G401.6 (cell line): ENCODE data around the gene SPTLC2.
"Not testable (repeated sequence)": the region's sequence is repeated elsewhere in the genome, so short reads cannot be mapped to it uniquely, and the experiment has no call there.

Source experiments
- FAIRE-seq: peaks from 2 replicates; lab custom pipeline; 2012; peaks lifted over from hg19 to GRCh38; lab: Jason Lieb, UNC

SPTLC2 gene

GRCh38 chr14:77616454-77617229, at the start of gene SPTLC2:
TSS of gene SPTLC2 (minus strand) at chr14:77616637. CDS start at chr14:77616579, 58 bp downstream.
- peak; percentile 99 for FAIRE-seq

- no peak for FAIRE-seq
These were observed 46.9 kb upstream of the SPTLC2 start for GRCh38 chr14:77663293-77663692.

GRCh38 chr14:77661562-77661961, 45.1 kb upstream of the SPTLC2 start:
- not testable (repeated sequence) for FAIRE-seq

GRCh38 chr14:77660754-77661153, 44.3 kb upstream of the SPTLC2 start:
- FAIRE-seq, result no peak

- no peak for FAIRE-seq
These were observed 43.4 kb upstream of the SPTLC2 start for GRCh38 chr14:77659831-77660230.

GRCh38 chr14:77657280-77657679, 40.8 kb upstream of the SPTLC2 start:
- FAIRE-seq, result no peak

GRCh38 chr14:77654001-77654441, 37.6 kb upstream of the SPTLC2 start:
- FAIRE-seq, result no peak

- FAIRE-seq, result no peak
These were observed 32.9 kb upstream of the SPTLC2 start for GRCh38 chr14:77649326-77649725.

- FAIRE-seq, result no peak
These were observed 32.2 kb upstream of the SPTLC2 start for GRCh38 chr14:77648520-77649200.

- no peak for FAIRE-seq
These were observed 31.4 kb upstream of the SPTLC2 start for GRCh38 chr14:77647853-77648252.

- no peak for FAIRE-seq
These were observed 30.5 kb upstream of the SPTLC2 start for GRCh38 chr14:77646907-77647306.

GRCh38 chr14:77645520-77646230, 29.2 kb upstream of the SPTLC2 start:
- no peak for FAIRE-seq

GRCh38 chr14:77642407-77642806, 26.0 kb upstream of the SPTLC2 start:
- no peak for FAIRE-seq

GRCh38 chr14:77641534-77642341, 25.3 kb upstream of the SPTLC2 start:
- no peak for FAIRE-seq

- FAIRE-seq, result no peak
These were observed 24.5 kb upstream of the SPTLC2 start for GRCh38 chr14:77640756-77641533.

GRCh38 chr14:77638771-77639171, 22.3 kb upstream of the SPTLC2 start:
- FAIRE-seq, result no peak

- not testable (repeated sequence) for FAIRE-seq
These were observed 19.4 kb upstream of the SPTLC2 start for GRCh38 chr14:77635869-77636268.

GRCh38 chr14:77635466-77635865, 19.0 kb upstream of the SPTLC2 start:
- not testable (repeated sequence) for FAIRE-seq

- FAIRE-seq, result no peak
These were observed 13.7 kb upstream of the SPTLC2 start for GRCh38 chr14:77630111-77630510.

- no peak for FAIRE-seq
These were observed 8.9 kb upstream of the SPTLC2 start for GRCh38 chr14:77625360-77625759.

- FAIRE-seq, result no peak
These were observed 6.8 kb upstream of the SPTLC2 start for GRCh38 chr14:77623201-77623600.
